Muscle of arm (tissue), 12 donors: ENCODE results near the gene MAP4K3. TPM values are rescaled to one million over a fixed set of nuclear protein-coding genes. Genes with fewer than 3 reads are reported as not detected.
A peak's percentile ranks its signal among the peaks of the same experiment; 100 is the strongest.

Experiments
- DNase-seq: peaks from one replicate; pipeline ENCODE4 v3.0.0-alpha.2; 2013
- polyA plus RNA-seq, 12 donors: library from polyadenylated mRNA; unstranded; fragments of 120-200 nt; gene quantifications; one replicate each; pipeline ENCODE4 v1.2.1, GENCODE V29; 2013; ENCODE audit not compliant: insufficient read length in 12 of 12

Gene MAP4K3
- polyA plus RNA-seq, 12 donors: 29.3 to 60.0 (median 48.8) TPM; not detected in 1

GRCh38 chr2:39308778-39309177 is 128.3 kb downstream of the MAP4K3 start:
- no peak for DNase-seq

GRCh38 chr2:39306626-39307025 is 130.5 kb downstream of the MAP4K3 start:
- DNase-seq: no peak

- DNase-seq: no peak
Observed at GRCh38 chr2:39304729-39305128, 132.4 kb downstream of the MAP4K3 start.

GRCh38 chr2:39304200-39304599 is 132.9 kb downstream of the MAP4K3 start:
- DNase-seq: no peak

- DNase-seq: no peak
Observed at GRCh38 chr2:39301352-39301751, 135.7 kb downstream of the MAP4K3 start.

- DNase-seq: no peak
Observed at GRCh38 chr2:39300044-39300978, 136.8 kb downstream of the MAP4K3 start.

- no peak for DNase-seq
Observed at GRCh38 chr2:39290433-39290832, 146.7 kb downstream of the MAP4K3 start.

- no peak for DNase-seq
Observed at GRCh38 chr2:39289609-39290008, 147.5 kb downstream of the MAP4K3 start.

- no peak for DNase-seq
Observed at GRCh38 chr2:39283561-39283960, 153.5 kb downstream of the MAP4K3 start.

GRCh38 chr2:39281391-39281790 is 155.7 kb downstream of the MAP4K3 start:
- DNase-seq: no peak

- DNase-seq: no peak
Observed at GRCh38 chr2:39275016-39275415, 162.1 kb downstream of the MAP4K3 start.

- no peak for DNase-seq
Observed at GRCh38 chr2:39269941-39270340, 167.1 kb downstream of the MAP4K3 start.

- DNase-seq: peak; percentile 20
Observed at GRCh38 chr2:39266916-39267434, 170.1 kb downstream of the MAP4K3 start.

- DNase-seq: no peak
Observed at GRCh38 chr2:39266139-39266805, 170.8 kb downstream of the MAP4K3 start.

GRCh38 chr2:39265315-39265714 is 171.8 kb downstream of the MAP4K3 start:
- no peak for DNase-seq

- no peak for DNase-seq
Observed at GRCh38 chr2:39264733-39265132, 172.4 kb downstream of the MAP4K3 start.

- DNase-seq: no peak
Observed at GRCh38 chr2:39260087-39260486, 177.0 kb downstream of the MAP4K3 start.

- DNase-seq: no peak
Observed at GRCh38 chr2:39256040-39256439, 181.0 kb downstream of the MAP4K3 start.

- DNase-seq: no peak
Observed at GRCh38 chr2:39252888-39253518, 184.1 kb downstream of the MAP4K3 start.

- no peak for DNase-seq
Observed at GRCh38 chr2:39247512-39248043, 189.5 kb downstream of the MAP4K3 start.

- DNase-seq: no peak
Observed at GRCh38 chr2:39246382-39246980, 190.6 kb downstream of the MAP4K3 start.
